ENCODE measurements around the gene DOHH.
"Not testable (repeated sequence)": the region's sequence is repeated elsewhere in the genome, so short reads cannot be mapped to it uniquely, and the experiment has no call there.

The DOHH gene

GRCh38 chr19:3456925-3457527 is 43.4 kb downstream of the DOHH start:
- DNase-seq = no peak

- DNase-seq = no peak
These were observed 44.4 kb downstream of the DOHH start for GRCh38 chr19:3455960-3456601.

- no peak for DNase-seq
These were observed 45.0 kb downstream of the DOHH start for GRCh38 chr19:3455393-3455955.

- DNase-seq = no peak
These were observed 45.6 kb downstream of the DOHH start for GRCh38 chr19:3454656-3455392.

GRCh38 chr19:3453840-3454239 is 46.6 kb downstream of the DOHH start:
- DNase-seq = no peak

GRCh38 chr19:3452942-3453214 is 47.6 kb downstream of the DOHH start:
- not testable (repeated sequence) for DNase-seq

GRCh38 chr19:3452171-3452941 is 48.1 kb downstream of the DOHH start:
- no peak for DNase-seq

GRCh38 chr19:3451451-3451866 is 49.0 kb downstream of the DOHH start:
- DNase-seq = no peak

GRCh38 chr19:3450796-3451411 is 49.6 kb downstream of the DOHH start:
- no peak for DNase-seq

- DNase-seq = no peak
These were observed 51.7 kb downstream of the DOHH start for GRCh38 chr19:3448616-3449334.

GRCh38 chr19:3446657-3447056 is 53.8 kb downstream of the DOHH start:
- DNase-seq = not testable (repeated sequence)

GRCh38 chr19:3444695-3445234 is 55.7 kb downstream of the DOHH start:
- DNase-seq = no peak

- no peak for DNase-seq
These were observed 56.4 kb downstream of the DOHH start for GRCh38 chr19:3443840-3444694.

- no peak for DNase-seq
These were observed 57.9 kb downstream of the DOHH start for GRCh38 chr19:3442487-3443071.

- DNase-seq = no peak
These were observed 58.5 kb downstream of the DOHH start for GRCh38 chr19:3441986-3442329.

- DNase-seq = no peak
These were observed 59.1 kb downstream of the DOHH start for GRCh38 chr19:3441089-3441985.
